A549 (cell line): ENCODE results near the gene ERP29. TPM values are rescaled to one million over a fixed set of nuclear protein-coding genes. Genes with fewer than 3 reads are reported as not detected.

Experiments used
- ATAC-seq, 2 experiments: fragments of 200-7000 bp in 1 of 2; fragments of >200 bp in 1 of 2; cut with Nextera tagmentation in 1 of 2; cut with Tn5 transposase in 1 of 2; 3 replicates each; pipeline versions ENCODE4 v1.8.0 to v1.9.1; 2018 to 2020; ENCODE audit warnings: mild to moderate bottlenecking in 1 of 2, moderate library complexity in 1 of 2
- CTCF ChIA-PET: fragments of 300-600 bp; sonication (Branson Sonifier 250); formaldehyde crosslinking; extraction: SDS; loops from one replicate; lab custom pipeline; 2021; ENCODE audit warnings: antibody characterized with exemption, inconsistent platforms; lab: Yijun Ruan, JAX
- POLR2A ChIA-PET: fragments of 350-600 bp; formaldehyde crosslinking; extraction: SDS; loops from one replicate; lab custom pipeline; 2021; ENCODE audit warnings: antibody characterized with exemption, inconsistent platforms; lab: Yijun Ruan, JAX
- DNase-seq, 2 experiments: peaks; one replicate each; pipeline versions ENCODE4 v3.0.0 to v3.0.0-alpha.2; 2011 to 2016; ENCODE audit warnings: low read depth in 1 of 2, low spot score in 1 of 2
- FAIRE-seq: peaks from 2 replicates; lab custom pipeline; 2011; peaks lifted over from hg19 to GRCh38; lab: Jason Lieb, UNC
- H3K27ac ChIP-seq, 2 experiments: fragments of >200 bp; sonication (Bioruptor Twin); formaldehyde crosslinking; 3 replicates each; pipeline ENCODE4 v1.5.1; 2016 to 2017
- H3K4me1 ChIP-seq: fragments of >200 bp; sonication (Bioruptor Twin); formaldehyde crosslinking; 3 replicates; pipeline ENCODE4 v1.6.1; 2016
- H3K4me2 ChIP-seq: fragments of >200 bp; sonication (Bioruptor Twin); formaldehyde crosslinking; 3 replicates; pipeline ENCODE4 v1.6.1; 2016
- H3K4me3 ChIP-seq: fragments of >200 bp; sonication (Bioruptor Twin); formaldehyde crosslinking; 3 replicates; pipeline ENCODE4 v1.5.1; 2016
- H3K9me3 ChIP-seq: fragments of >200 bp; sonication (Bioruptor Twin); formaldehyde crosslinking; 3 replicates; pipeline ENCODE4 v1.6.1; 2016
- BHLHE40 ChIP-seq: IDR thresholded peaks from 2 replicates; pipeline ENCODE4 v1.6.1; 2012; ENCODE audit warnings: low read depth, low read length, inconsistent platforms
- CBX2 ChIP-seq: fragments of 200-600 bp; sonication (generic); IDR thresholded peaks from 2 replicates; pipeline ENCODE4 v1.6.1; 2016; ENCODE audit warnings: low read depth, mild to moderate bottlenecking, borderline replicate concordance
- CBX8 ChIP-seq: fragments of 200-600 bp; sonication (generic); IDR thresholded peaks from 2 replicates; pipeline ENCODE4 v1.6.1; 2016
- CHD2 ChIP-seq: fragments of 150-350 bp; IDR thresholded peaks from 2 replicates; pipeline ENCODE4 v1.6.1; 2014; ENCODE audit warnings: low read length; ENCODE audit not compliant: partially characterized antibody
- EHMT2 ChIP-seq: fragments of 200-600 bp; sonication (generic); IDR thresholded peaks from 2 replicates; pipeline ENCODE4 v1.6.1; 2016; ENCODE audit warnings: antibody characterized with exemption, low read depth, mild to moderate bottlenecking, moderate library complexity
- EP300 ChIP-seq, 2 experiments: fragments of >200 bp; sonication (Bioruptor Twin); formaldehyde crosslinking; IDR thresholded peaks; 2 replicates in 1 of 2; 3 replicates in 1 of 2; pipeline ENCODE4 v1.6.1; 2016 to 2017
- ESRRA ChIP-seq: fragments of 150-350 bp; IDR thresholded peaks from 2 replicates; pipeline ENCODE4 v1.6.1; 2014; ENCODE audit warnings: mild to moderate bottlenecking, low read length, borderline replicate concordance
- FOSB ChIP-seq: fragments of 250-450 bp; sonication (Bioruptor Pico); IDR thresholded peaks from 2 replicates; pipeline ENCODE4 v1.5.0; 2020; ENCODE audit warnings: mild to moderate bottlenecking, moderate library complexity
- FOSL2 ChIP-seq, 2 experiments: fragments of 450-650 bp in 1 of 2; fragments of >200 bp in 1 of 2; sonication (Bioruptor Twin) in 1 of 2; formaldehyde crosslinking; IDR thresholded peaks; 2 replicates each; pipeline versions ENCODE4 v1.5.0 to v1.6.1; 2016 to 2020; ENCODE audit warnings: mild to moderate bottlenecking in 1 of 2, moderate library complexity in 1 of 2
- GATA3 ChIP-seq: IDR thresholded peaks from 2 replicates; pipeline ENCODE4 v1.6.1; 2012; ENCODE audit warnings: borderline replicate concordance
- HDAC2 ChIP-seq: fragments of 200-600 bp; sonication (generic); IDR thresholded peaks from 2 replicates; pipeline ENCODE4 v1.6.1; 2016
- HMGXB4 ChIP-seq: fragments of 250-450 bp; sonication (Bioruptor Pico); IDR thresholded peaks from 2 replicates; pipeline ENCODE4 v1.5.0; 2021; ENCODE audit warnings: mild to moderate bottlenecking, moderate library complexity, borderline replicate concordance
- JUN ChIP-seq, 2 experiments: fragments of >200 bp; sonication (Bioruptor Twin); formaldehyde crosslinking; IDR thresholded peaks; 2 replicates in 1 of 2; 3 replicates in 1 of 2; pipeline ENCODE4 v1.6.1; 2016 to 2017
- MAFK ChIP-seq: fragments of 450-650 bp; IDR thresholded peaks from 2 replicates; pipeline ENCODE4 v1.6.1; 2014; ENCODE audit not compliant: partially characterized antibody
- MAX ChIP-seq: IDR thresholded peaks from 2 replicates; pipeline ENCODE4 v1.6.1; 2012
- MAZ ChIP-seq: fragments of 150-350 bp; IDR thresholded peaks from 2 replicates; pipeline ENCODE4 v1.6.1; 2014; ENCODE audit warnings: antibody characterized with exemption, low read depth, low read length, borderline replicate concordance
- NFE2L2 ChIP-seq: fragments of 150-350 bp; conservative IDR thresholded peaks from 2 replicates; pipeline ENCODE4 v1.6.1; 2014; ENCODE audit warnings: low read length
- NPAS2 ChIP-seq: fragments of 250-450 bp; sonication (Bioruptor Pico); IDR thresholded peaks from 2 replicates; pipeline ENCODE4 v1.8.0; 2022; ENCODE audit warnings: mild to moderate bottlenecking, moderate library complexity, borderline replicate concordance
- POLR2A ChIP-seq: IDR thresholded peaks from 2 replicates; pipeline ENCODE4 v1.6.1; 2012; ENCODE audit warnings: mild to moderate bottlenecking, low read length
- RARB ChIP-seq: fragments of 250-450 bp; sonication (Bioruptor Pico); IDR thresholded peaks from 2 replicates; pipeline ENCODE4 v1.8.0; 2021; ENCODE audit warnings: mild to moderate bottlenecking, moderate library complexity
- TFCP2L1 ChIP-seq: fragments of 250-450 bp; sonication (Bioruptor Pico); IDR thresholded peaks from 2 replicates; pipeline ENCODE4 v1.5.0; 2021; ENCODE audit warnings: mild to moderate bottlenecking
- TP53 ChIP-seq: fragments of 250-450 bp; sonication (Bioruptor Pico); IDR thresholded peaks from 2 replicates; pipeline ENCODE4 v1.5.0; 2021; ENCODE audit warnings: mild to moderate bottlenecking, moderate library complexity
- ZFP36 ChIP-seq: fragments of 450-650 bp; IDR thresholded peaks from 2 replicates; pipeline ENCODE4 v1.6.1; 2014; ENCODE audit warnings: borderline replicate concordance; ENCODE audit not compliant: partially characterized antibody
- WGBS: methylation state at CpG from one replicate; pipeline ENCODE4 v1.1.6; 2017; ENCODE audit errors: missing lambda C conversion rate; 5-methylcytosine and 5-hydroxymethylcytosine counted together
- polyA plus RNA-seq, 4 experiments: library from polyadenylated mRNA; depleted of rRNA in 3 of 4; stranded (reverse); fragments of >200 nt; fragmentation: RNase III in 1 of 4; extraction: RNeasy Plus Mini Kit Qiagen cat#74134 plus additional on column Dnase treatment in 1 of 4; gene quantifications; 2 replicates in 3 of 4; 3 replicates in 1 of 4; pipeline ENCODE4 v1.2.3, GENCODE V29; 2011 to 2017

The ERP29 gene
- polyA plus RNA-seq, 2 of the 4 experiments (the other 2 are of a cell fraction), result 115 to 157 TPM

GRCh38 chr12:112020947-112021457 is 7.8 kb downstream of the ERP29 start (continued):
- TF ChIP-seq EP300 (IDR thresholded peaks at IDR 0.05), result no peak
- no peak for TF ChIP-seq FOSB (CRISPR knock-in tag)
- TF ChIP-seq EHMT2, result no peak
- no peak for TF ChIP-seq NFE2L2

GRCh38 chr12:112022241-112023016 is 9.2 kb downstream of the ERP29 start:
- WGBS, result 89% methylated on average over 11 of the region's 11 CpGs
- CTCF ChIA-PET, result interaction anchor here (1.0 to 4.0 kb wide), 3 partner anchors 9 to 176 kb away, joined by 4 to 19 read pairs (median 7); partner anchors contain the start of genes ERP29 and TMEM116
- ATAC-seq, result peak; percentile 15 to 63; a peak in 3 of 6 replicates

GRCh38 chr12:112023759-112024396 is 10.7 kb downstream of the ERP29 start:
- Histone ChIP-seq H3K9me3 (no peaks in the 10 kb centered on the region), H3K4me1 (peaks cover 6% of the 10 kb centered on the region), H3K4me3 (no peak overlapping the region), H3K27ac (no peak overlapping the region), H3K4me2 (no peak overlapping the region)
- POLR2A ChIA-PET, result interaction anchor here (2.6 kb wide), 1 partner anchor 11 kb away, joined by 22 read pairs; the partner anchor contains the start of genes ERP29 and TMEM116
- CTCF ChIA-PET, result interaction anchor here (4.0 kb wide), 1 partner anchor 10 kb away, joined by 19 read pairs; the partner anchor contains the start of genes ERP29 and TMEM116
- 90% methylated on average over 4 of the region's 4 CpGs for WGBS
- DNase-seq (no peak), FAIRE-seq (no peak), ATAC-seq (no peak)
- TF ChIP-seq FOSL2 (IDR thresholded peaks at IDR 0.05), result no peak
- no peak for TF ChIP-seq FOSL2 (CRISPR knock-in tag; IDR thresholded peaks at IDR 0.05)
- no peak for TF ChIP-seq ESRRA

More at GRCh38 chr12:112022241-112023016, 9.2 kb downstream of the ERP29 start:
- H3K9me3 ChIP-seq, result no peaks in the 10 kb centered on the region
- no peak for TF ChIP-seq CBX8
- no peak for TF ChIP-seq BHLHE40
- no peak for TF ChIP-seq MAFK
- no peak for TF ChIP-seq TP53 (CRISPR knock-in tag)
- no peak for TF ChIP-seq RARB
- TF ChIP-seq TFCP2L1 (CRISPR knock-in tag), result no peak
- no peak for TF ChIP-seq HDAC2
- TF ChIP-seq HMGXB4, result no peak
- no peak for TF ChIP-seq POLR2A
- TF ChIP-seq GATA3, result no peak
- DNase-seq (no peak), FAIRE-seq (no peak)
- H3K4me1 ChIP-seq, result peaks cover 16% of the 10 kb centered on the region
- no peak overlapping the region for H3K27ac ChIP-seq
- H3K4me3 ChIP-seq, result no peak overlapping the region
- POLR2A ChIA-PET, result interaction anchor here (2.6 kb wide), 1 partner anchor 9 kb away, joined by 22 read pairs; the partner anchor contains the start of genes ERP29 and TMEM116
- no peak overlapping the region for H3K4me2 ChIP-seq

- Histone ChIP-seq H3K4me2 (no peak overlapping the region), H3K4me1 (no peaks in the 10 kb centered on the region; the same call in 2 of the 3 replicates), H3K9me3 (no peaks in the 10 kb centered on the region), H3K4me3 (no peak overlapping the region), H3K27ac (no peak overlapping the region)
- FAIRE-seq (no peak), DNase-seq (no peak), ATAC-seq (no peak)
- WGBS, result 75% methylated on average over 4 of the region's 4 CpGs
- no peak for TF ChIP-seq ZFP36
- TF ChIP-seq MAFK, result no peak
- no peak for TF ChIP-seq BHLHE40
- TF ChIP-seq MAZ, result no peak
- no peak for TF ChIP-seq RARB
- TF ChIP-seq JUN (IDR thresholded peaks at IDR 0.05), result no peak
- TF ChIP-seq NPAS2, result no peak
- no peak for TF ChIP-seq CHD2
- TF ChIP-seq MAX, result no peak
- TF ChIP-seq CBX2, result no peak
- ChIA-PET POLR2A (no interaction called here), CTCF (interaction anchor here (0.7 to 1.4 kb wide), 4 partner anchors 11 to 81 kb away, joined by 3 to 4 read pairs (median 3); no protein-coding TSS in a partner anchor)
These were observed 12.7 kb downstream of the ERP29 start for GRCh38 chr12:112025808-112026375.
